GM21381 (cell line): ENCODE measurements around the gene PHC1.
"Not testable (repeated sequence)": the region's sequence is repeated elsewhere in the genome, so short reads cannot be mapped to it uniquely, and the experiment has no call there.

ENCODE experiments used
- ATAC-seq: cut with Tn5 transposase; IDR thresholded peaks from one replicate; pipeline ENCODE4 v1.9.1; 2021; ENCODE audit warnings: mild to moderate bottlenecking, moderate library complexity; ENCODE audit not compliant: unreplicated experiment

PHC1 gene

DNA sequence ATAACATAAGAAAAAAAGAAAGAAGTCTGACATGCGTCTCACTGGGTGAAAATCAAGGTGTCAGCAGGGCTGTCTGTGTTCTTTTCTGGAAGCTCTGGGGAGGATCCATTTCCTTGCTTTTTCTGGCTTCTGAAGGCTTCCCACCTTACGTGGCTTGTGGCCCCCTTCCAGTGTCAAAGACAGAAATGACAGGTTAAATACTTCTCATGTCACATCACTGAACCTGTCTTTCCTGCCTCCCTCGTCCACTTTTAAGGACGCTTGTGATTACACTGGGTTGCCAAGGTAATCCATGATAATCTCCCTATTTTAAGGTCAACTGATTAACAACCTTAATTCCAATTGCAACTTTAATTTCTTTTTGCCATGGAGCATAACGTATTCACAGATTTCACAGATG, 4.6 kb upstream of the PHC1 start:
- ATAC-seq = no peak

DNA sequence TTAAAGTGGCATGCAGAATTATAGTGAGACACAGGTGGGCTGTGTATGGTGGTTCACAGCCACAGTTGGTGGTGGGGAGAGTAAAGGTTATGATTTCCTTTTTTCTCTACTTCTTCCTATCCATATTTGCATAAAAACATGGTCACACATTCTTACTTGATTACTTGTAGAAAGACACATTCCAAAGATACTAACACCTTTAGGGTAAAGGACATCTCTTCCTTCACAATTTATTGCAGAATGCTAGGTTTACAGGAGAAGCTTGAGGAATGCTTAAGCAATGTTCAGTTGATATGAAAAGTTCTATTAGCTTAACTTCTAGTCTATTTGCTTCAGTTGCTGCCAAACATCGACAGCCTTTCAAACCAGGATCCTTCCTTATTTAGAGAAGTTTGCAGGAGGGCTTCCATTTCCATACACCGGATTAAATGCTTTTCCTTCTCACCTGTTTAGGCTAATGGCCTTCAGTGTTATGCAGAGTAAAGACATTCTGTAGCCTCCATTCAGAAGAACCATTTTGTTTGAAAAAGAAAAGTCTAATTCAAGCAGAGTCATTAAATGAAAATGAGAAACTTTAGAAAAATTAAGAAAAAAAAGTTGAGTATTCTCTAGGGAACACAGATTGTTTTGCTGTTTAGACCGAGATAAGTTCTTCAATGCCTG, 2.6 kb upstream of the PHC1 start:
- ATAC-seq = no peak

DNA sequence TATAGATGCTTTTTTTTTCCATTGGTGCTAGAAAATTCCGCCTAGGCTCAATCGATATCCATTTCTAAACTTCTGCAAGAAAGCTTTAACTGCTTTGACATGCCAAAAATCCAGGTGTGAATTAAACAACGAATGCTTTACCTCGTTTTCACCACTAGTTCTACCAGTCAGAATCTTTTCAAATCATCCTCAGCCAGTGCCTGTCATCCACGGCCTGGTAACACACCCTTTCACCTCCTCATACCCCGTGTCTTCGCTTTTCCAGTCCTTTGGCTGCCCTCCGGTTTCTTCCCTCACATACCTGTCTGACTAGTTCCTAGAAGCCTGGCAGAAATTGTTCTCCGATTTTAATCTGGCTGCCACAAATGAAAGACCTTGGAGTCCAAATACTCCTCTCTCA, 1.4 kb upstream of the PHC1 start:
- ATAC-seq = no peak

DNA sequence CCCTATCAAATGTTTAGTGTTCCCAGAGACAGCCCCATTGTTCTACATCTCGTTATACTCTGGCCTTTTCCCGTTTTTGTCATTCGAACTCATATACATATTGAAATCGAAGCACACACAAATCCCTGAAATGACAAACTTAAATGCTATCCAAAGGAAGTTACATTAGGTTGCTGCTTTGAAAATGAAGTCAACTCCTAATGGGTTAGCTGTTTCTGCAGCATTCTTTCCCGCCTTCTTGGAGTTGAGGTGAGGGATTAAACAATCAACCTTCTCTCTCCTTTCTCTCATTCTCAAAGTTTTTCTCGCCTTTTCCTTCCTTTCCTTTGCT, 642 bp upstream of the PHC1 start:
- ATAC-seq = no peak

DNA sequence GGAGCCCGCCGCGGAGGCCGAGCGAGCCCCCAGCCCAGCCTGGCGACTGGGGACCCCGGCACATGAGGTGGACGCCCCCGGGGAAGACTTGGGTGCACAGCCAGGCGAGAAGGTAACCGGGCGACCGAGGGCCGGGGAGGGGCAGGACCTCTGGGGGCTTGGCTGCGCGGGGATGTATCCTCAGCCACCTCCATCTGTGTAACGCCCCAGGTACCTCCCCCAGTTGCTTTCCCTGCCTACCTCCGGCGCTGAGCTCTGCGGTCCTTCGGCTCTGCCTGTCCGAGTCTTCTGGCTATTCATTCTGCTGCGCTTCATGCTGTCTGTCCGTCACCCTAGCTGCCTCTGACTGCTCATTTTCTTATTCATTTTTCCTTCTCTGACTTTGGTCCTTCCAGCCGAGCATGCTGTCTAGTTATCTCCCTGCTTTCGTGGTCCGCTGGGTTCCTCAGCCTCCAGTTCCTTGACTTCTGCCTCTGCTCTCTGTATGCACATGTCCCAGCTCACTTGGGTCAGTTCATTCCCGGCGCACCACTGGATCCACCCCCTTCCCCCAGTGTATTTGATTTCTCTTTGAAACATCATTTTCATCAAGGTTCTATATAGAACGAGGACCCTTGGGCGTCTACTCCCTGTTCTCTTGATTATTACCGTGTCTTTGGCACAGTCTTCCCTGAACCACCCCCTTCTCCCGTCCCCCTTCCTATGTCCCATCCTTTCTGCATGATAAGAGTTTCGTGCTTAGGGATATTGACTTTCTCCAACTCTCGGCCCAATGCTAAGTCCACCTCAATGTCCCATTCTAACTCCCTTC, 612 bp downstream of the PHC1 start:
- peak; percentile 67 for ATAC-seq

DNA sequence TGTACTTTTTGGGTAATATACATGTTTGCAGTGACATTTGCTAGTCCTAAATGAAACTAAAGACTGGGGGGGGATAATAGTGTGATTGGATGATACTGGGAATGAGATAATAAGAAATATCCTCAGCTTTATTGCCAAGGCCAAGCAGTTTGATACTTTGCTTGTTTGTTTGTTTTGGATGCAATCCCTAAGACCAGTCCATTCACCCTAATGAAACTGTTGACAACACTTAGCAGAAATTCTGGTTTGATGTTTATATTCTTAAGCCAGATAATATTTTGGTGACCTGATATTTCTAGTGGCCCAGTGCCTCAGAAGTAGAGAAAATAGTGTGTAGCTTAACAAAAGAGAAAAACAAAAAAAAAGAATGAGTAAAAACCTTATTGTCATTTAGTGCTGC, 1.8 kb downstream of the PHC1 start:
- ATAC-seq = no peak

DNA sequence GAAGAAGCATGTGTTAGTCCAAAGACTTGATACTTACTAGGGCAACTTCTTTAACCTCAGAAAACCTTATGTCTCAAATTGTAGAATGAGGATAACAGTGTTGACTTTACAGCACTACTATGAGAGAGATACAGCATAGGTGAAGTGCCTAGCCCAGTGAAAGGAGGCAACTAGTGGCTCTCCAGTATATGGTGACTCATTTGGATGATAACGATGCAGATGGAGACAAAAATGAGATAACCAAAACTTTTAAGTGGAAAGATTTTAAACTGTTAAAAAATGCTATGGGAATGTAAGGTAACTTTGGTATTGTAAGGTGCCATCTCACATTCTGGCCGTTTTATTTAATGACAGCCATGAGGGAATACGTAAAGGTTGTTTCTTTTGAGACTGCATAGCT, 2.7 kb downstream of the PHC1 start:
- no peak for ATAC-seq

DNA sequence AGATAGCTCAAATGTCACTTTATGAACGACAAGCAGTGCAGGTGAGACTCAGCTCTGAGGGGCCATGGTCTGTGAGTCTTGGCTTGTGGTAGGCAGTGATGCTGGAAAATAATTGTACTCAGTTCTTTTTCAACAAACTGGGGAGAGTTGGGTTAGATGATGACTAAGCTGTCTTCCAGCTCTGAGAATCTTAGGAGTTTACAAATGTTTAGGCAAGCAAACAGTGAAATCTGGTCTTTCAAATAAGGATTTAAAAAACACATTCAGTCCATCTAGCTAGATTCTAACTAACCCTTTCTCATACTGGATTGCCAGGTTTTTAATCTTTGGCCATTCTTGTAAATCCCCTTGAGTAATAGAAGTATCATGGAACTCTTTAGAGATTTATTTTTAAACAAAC, 3.4 kb downstream of the PHC1 start:
- no peak for ATAC-seq

DNA sequence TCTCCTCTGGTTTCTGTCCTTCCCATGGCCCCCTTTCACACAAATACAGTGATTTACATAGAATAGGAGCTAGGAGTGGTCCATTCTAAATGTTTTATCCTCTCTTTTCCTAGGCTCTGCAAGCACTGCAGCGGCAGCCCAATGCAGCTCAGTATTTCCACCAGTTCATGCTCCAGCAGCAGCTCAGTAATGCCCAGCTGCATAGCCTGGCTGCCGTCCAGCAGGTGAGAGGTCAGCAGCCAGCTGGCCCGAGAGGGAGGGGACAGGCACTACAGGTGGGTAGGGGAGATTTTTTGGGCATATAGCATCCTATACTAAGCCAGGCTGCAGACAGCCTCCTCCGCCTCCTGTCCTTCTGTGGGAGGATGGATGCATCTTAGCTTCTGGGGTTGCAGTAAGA, 5.3 kb downstream of the PHC1 start:
- ATAC-seq = not testable (repeated sequence)

DNA sequence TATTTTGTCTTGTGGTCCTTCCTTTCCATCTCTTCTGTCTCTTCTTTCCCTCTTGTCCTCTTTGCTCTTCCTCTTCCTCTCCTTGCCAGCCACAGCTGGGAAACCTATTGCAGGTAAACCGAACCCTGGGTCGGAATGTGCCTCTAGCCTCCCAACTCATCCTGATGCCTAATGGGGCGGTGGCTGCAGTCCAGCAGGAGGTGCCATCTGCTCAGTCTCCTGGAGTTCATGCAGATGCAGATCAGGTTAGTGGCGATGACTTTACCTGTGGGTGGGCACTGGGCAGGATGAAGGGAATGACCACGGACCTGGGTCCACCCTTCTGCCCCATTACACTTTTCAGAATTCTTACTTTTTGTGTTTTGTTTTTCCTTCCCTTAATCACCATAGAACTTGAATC, 8.2 kb downstream of the PHC1 start:
- ATAC-seq = no peak

DNA sequence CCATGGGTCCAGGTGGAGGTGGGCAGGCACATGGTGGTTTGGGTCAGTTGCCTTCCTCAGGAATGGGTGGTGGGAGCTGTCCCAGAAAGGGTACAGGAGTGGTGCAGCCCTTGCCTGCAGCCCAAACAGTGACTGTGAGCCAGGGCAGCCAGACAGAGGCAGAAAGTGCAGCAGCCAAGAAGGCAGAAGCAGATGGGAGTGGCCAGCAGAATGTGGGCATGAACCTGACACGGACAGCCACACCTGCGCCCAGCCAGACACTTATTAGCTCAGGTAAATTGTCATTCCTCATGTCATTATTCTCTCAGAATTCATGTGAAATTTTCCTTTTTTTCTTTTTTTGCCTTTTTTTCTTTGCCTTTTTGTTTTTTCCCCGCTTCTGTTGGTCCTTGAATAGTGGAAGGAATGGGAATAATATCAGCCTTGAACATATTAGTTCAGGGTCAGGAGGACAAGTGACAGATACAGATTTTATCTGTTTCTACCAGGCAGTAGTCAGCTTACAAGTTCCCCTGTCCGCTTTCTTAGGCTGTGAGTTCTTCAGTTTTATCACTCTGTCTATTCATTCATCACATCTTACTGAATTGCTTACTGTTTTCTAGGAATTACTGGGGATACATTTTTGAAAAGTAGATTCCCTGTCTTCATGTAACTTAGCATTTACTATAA, 16.5 kb downstream of the PHC1 start:
- ATAC-seq = not testable (repeated sequence)

DNA sequence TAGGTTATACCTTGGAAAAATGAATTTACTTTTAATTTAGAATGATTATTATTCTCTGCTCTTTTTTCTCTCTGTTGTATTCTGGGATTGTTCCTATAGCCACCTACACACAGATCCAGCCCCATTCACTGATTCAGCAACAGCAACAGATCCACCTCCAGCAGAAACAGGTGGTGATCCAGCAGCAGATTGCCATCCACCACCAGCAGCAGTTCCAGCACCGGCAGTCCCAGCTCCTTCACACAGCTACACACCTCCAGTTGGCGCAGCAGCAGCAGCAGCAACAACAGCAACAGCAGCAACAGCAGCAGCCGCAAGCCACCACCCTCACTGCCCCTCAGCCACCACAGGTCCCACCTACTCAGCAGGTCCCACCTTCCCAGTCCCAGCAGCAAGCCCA, 18.2 kb downstream of the PHC1 start:
- ATAC-seq = not testable (repeated sequence)

DNA sequence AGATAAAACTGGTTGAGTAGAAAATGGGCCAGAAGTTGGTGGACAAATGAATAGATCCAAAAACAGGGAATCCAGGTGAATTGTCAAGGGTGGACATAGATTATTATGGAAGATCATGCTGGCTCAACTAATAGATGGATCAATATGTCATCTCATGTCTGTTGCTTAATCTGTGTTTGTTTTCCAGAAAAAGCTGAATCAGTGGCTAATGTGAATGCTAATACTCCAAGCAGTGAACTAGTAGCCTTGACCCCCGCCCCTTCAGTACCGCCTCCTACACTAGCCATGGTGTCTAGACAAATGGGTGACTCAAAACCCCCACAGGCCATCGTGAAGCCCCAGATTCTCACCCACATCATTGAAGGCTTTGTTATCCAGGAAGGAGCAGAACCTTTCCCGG, 19.8 kb downstream of the PHC1 start:
- ATAC-seq = not testable (repeated sequence)

DNA sequence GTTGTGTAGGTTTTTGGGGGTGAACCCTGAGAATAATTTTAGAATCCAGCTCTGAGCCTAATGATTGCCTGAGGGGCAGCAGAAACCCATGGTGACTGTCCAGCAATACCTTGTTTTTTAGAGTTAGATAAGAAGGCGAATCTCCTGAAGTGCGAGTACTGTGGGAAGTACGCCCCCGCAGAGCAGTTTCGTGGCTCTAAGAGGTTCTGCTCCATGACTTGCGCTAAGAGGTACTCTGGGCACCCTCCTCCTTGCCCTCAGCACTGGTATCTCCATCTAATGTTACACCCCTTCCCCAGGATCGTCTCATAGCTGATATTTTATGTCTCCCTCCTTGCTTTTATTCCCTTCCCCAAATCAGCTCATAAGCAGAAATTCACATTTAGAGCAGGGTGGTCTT, 22.4 kb downstream of the PHC1 start:
- no peak for ATAC-seq

DNA sequence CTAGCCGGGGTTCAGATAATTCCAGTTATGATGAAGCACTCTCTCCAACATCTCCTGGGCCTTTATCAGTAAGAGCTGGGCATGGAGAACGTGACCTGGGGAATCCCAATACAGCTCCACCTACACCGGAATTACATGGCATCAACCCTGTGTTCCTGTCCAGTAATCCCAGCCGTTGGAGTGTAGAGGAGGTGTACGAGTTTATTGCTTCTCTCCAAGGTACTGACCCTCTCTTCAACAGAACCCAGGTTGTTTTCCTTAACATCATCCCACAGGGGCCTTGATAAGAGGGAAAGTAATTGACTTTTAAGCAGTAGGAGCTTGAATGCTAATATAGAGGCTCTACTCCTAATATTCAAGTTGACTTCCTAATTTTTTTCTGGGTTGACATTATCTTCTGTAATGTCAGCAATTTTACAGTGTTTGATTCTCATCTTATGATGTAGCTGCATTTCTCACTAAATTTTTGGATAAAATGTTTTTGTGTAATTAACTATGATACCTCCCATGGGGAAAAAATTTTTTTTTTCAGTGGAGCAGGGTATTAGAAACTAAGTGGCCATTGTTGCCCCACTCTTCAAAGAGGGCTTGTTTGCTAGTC, 23.6 kb downstream of the PHC1 start:
- not testable (repeated sequence) for ATAC-seq

DNA sequence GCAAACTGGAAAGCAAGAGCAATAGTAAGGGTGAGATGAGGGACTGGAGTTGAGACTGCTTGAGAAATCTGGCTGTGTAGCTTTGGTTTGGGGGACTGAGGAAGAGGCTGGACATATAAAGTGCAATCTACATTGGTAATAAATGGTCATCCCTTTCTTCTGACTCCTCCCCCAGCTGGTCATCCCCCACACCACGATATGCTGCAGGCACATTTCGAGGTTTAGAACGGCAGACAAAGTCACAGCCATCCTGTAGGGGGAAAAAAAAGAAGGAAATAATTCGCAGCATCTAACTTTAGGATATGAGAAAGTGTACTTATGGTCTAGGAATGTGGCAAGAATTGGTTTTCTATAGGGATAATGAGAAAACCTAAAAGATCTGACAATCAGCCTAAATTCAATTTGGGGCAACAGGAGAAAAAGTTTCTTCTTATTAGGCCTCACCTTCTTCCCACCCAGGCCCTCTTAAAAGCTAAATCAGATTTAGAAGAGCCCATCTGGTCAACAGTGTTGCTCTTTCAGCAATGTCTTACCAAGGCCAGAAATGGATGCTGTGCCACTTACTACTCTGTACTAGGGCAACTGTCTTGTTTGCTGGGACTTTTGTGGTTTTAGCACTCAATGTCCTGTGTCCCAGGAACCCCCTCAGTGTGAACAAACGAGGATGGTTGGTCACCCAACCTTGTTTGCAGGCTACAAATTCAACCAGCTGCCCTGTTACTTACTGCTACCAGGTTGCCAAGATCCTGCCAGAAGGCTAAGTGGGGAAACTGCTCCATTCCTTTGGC, 27.6 kb downstream of the PHC1 start:
- ATAC-seq = no peak

DNA sequence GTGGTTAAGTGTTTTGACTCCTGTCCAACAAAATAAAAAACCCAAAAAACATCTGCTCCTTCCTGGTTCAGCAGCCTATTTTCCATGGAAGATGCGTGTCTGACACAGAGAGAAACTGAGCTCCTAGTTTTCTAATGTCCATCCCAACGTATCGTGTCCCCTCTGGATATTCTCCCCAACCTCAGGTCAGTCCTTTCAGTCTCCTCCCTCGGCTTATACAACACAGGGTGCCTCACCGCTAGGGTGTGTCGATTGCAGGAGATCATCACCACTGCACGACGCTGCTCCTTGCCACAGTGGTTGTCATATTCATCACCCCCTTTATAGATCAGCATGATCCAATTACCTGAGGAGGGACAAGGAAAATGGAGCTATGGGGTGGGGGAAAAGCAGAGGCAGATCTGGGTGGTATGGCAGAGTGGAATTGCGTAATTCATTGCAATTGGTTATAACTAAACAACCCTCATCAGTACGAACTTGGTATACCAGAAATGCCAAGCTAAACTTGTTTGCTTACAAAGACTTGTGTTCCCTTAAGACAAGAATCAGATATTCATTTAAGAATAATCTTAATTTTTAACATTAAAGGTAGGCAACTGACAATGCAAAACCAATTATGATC, 29.4 kb downstream of the PHC1 start:
- ATAC-seq = no peak

DNA sequence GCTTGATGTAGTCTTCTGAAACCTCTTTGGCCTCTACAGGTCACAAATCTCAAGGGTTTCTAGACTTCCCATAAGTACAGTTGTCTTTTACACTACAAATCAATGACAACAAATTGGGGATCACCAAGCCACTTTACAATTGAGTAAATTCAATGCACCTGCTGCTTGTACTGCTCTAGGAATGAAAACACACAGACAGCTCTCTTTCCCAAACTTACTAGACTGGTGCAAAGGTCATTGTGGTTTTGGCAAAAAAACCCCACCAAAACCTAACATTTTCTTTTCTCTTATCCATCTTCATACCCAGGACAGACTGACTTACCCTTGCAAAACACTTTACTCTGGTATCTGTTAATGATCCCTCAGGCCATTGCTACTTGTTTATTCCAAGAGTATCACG, 32.4 kb downstream of the PHC1 start:
- no peak for ATAC-seq

DNA sequence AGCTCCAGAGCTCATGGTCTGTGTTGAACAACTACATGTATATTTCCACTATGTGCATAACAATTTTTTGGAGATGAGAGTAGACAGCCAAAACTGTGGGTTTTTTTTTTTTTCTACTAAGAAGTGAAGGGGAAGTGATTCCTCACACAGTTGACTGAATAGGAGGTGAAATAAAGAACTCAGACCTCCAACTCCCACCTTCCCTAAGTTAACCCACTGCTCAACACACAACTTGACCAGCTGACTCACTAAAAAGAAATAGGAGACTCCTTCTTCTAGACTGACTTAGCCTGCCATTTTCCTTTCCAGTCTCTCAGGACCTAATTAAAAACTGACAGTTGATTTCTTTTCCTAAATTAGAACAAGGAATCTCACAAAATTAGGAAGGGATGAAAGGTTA, 33.4 kb downstream of the PHC1 start:
- no peak for ATAC-seq

DNA sequence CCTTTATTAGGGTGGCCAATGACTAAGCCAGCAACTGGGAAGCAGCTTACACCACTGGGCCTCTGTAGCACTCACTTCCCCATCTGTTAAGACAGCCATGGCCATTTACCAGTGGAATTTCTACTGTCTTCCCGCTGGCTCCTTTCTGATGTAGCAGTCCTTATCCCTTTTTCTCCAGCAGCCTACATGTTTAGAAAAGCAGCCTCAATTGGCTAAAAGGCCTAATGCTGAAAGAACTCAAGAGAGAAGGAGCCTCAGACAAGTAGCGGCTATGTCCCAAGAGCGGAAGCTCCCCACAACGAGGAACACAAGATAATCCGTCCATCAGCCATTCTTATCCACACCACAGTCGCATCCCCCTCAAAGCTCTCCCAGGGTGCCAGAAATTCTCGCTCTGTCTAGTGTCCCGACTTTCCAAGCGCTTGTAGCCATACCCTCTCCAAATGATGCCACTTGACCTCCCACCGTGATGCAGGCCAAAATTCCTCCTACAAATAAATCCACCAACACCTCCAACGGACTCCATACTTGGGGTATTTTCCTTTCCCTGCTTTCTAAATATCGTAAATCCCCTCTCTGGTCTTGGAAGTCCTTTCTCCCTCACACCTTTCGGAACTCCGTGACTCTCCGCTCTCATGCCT, 34.5 kb downstream of the PHC1 start:
- no peak for ATAC-seq
